ENCODE data around the gene SLC16A8.
"Not testable (repeated sequence)": the region's sequence is repeated elsewhere in the genome, so short reads cannot be mapped to it uniquely, and the experiment has no call there.

The SLC16A8 gene

DNA sequence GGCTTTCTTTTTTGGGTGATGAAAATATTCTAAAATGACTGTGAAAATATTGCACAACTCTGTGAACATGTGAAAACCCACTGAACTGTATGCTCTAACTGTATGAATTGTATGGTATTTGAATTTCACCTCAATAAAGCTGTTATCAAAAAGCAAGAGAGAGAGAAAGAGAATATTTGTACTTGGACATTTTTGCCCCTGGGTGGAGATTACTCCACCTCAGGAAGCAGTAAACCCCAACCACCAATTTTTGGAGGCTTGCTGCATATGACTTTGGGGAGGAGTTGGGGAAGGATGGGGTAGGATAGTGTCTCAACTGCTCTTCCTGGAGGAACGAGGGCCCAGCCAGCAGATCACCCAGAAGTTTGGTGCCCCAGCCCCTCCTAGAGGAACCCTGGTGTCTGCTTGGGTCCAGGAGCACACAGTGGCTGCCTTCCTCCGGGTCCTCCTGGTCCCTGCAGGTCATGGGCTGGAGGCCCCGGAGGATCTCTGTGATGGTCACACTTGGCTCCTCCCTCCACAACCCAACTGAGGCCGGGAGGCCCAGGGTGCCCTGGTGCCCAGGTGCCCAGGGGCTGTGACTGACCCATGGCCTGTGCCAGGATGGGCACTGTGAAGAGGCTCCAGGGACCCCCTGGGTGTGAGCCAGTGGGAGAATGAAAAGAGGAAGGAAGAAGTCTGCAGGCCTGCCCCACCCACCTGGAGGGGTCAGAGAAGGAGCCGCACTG lies 42.1 kb downstream of the SLC16A8 start:
- DNase-seq: no peak

DNA sequence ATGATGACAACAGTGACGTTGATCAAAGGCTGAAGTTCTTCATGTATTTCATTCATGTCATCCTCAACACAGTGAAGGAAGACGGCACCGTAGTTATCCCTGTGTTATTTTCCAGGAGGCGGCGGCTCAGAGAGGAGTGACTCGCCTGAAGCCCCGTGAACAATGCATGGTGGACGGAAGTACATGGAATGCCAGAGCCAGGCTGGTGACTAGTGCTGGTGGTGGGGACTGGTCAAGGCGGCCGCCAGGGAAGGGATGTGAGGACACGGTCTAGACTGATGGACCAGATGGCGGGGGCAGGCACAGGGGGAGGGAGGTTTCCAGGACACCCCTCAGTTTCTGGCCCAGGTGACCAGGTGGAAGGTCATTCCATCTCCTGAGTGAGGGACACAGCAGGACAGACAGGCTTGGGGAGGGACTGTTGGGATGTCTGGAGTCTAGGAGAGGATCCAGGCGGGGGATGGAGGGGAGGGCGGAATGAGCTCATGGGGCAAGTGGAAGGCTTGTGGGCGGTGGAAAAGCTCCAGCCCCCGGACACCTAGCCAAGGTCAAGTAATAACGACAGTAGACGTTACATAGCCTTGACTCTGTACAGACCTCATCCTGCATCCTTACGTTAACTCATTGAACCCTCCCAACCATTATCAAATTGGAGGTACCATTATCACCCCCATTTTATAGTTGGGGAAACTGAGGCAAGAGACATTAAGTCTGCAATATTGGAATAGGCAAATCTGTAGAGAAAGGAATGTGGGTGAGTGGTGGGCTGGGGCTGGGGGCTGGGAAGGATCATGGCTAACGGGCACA lies 42.8 kb downstream of the SLC16A8 start:
- DNase-seq: no peak

DNA sequence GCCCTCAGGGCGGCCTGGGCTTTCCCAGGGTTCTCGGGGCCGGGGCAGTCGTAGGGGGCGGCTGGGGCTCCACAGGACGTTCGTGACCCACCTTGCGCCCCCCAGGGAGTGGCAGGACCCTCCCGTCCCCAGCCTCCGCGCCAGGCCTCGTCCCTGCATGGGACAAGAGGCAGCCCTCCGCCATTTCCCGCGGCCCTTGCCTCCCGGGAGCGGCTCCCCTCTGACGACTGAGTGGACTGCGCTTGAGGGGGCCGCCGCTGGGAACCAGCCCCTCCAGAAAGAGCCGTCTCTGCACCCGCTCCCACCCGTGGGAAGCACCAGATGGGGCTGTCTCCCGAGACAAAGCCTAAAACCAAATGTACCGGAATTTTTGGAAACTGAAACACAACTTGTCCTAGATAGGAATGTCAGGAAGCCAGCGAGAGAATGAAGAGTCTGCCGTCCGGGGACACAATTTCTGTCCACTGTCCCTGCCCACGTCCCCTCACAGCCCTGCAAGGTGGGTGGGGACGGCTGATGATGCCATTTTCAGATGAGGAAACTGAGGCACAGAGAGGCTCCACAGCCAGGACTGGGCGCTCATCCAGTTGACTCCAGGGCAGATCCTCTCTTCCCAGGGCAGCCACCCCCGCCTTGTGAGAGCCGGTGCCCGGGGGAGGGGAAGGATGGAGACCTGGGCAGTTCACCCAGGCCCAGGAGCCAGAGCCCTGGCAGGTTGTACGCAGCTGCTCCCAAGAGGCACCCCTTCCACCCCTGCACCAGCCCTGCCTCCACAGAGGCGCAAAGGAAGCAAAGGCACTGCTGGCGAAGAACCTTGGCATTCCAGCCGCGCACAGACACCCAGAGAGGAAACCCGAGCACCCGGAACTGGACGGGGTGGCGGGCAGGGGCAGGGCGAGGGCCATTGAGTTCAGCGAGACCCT lies 44.8 kb downstream of the SLC16A8 start:
- DNase-seq: no peak

DNA sequence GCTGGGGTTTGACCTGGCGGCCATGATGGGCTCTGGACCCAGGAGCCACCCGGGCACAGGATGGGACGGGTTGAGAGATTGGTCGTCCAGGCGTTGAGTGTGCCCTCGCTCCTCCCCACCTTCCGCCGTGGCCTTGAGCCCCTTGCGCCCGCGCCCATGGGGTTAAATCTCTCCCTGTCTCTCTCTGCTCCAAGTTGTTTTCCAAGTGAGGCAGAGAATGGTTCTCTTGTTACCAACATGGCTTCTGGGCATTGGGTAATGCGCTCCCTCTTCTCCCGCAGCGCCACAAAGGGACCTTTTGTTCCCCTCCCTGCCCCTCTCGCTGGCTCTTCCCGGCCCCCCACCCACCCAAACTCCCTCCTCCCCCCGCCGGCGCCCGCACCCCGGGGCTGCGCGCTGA lies 45.6 kb downstream of the SLC16A8 start:
- no peak for DNase-seq

DNA sequence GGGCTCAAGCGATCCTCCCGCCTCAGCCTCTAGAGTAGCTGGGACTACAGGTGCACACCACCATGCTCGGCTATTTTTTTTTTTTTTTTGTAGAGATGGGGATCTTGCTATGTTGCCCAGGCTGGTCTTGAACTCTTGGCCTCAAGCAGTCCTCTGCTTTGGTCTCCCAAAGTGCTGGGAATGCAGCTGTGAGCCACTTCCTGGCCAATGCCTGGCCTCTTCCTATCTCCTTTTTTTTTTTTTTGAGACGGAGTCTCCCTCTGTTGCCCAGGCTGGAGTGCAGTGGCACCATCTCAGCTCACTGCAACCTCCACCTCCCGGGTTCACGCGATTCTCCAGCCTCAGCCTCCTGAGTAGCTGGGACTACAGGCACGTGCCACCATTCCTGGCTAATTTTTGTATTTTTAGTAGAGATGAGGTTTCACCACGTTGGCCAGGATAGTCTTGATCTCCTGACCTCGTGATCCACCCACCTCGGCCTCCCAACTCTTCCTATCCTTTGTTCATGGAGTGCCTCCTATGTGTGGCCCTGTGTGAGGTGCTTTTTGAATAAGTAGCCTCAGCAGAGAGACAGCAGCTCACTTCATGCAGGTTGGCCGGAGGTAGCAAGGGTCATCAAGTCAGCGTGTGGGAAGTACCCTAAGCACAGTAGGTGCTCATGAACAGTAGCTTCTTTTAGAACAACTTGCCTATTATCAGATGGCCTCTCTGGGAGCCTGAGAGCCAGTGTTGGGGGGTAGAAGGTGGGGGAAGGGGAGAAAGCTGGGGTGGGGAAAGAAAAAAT lies 46.4 kb downstream of the SLC16A8 start:
- DNase-seq: not testable (repeated sequence)

DNA sequence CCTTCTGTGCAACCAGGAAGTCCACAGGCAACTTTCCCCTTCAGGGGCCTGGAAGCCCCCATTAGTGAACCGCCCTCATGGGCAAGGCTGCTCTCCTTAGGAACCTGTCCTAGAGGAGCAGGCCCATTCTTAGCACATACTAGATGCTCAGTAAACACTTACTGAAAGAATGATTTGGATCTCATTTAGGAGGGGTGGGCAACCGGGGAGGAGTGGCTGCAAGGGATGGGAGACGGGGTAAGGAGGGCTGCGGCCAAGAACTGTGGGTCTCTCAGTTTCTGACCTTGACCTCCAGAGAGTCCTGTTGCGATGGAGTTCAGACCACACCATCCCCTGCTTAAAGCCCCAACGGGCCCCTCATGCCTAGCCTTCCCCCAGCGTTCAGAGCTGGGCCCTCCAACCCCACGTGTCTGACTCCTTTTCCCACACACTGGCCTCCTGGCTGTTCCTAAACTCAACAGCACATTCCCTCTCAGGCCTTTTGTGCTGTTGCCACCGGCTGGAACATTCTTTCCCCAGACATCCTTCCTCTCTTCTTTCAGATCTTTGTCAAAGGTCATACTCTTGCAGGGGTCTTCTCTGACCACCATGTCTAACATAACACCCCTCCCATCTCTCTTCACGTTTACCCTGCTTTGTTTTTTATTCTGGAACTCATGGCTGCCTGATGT lies 47.5 kb downstream of the SLC16A8 start:
- no peak for DNase-seq

DNA sequence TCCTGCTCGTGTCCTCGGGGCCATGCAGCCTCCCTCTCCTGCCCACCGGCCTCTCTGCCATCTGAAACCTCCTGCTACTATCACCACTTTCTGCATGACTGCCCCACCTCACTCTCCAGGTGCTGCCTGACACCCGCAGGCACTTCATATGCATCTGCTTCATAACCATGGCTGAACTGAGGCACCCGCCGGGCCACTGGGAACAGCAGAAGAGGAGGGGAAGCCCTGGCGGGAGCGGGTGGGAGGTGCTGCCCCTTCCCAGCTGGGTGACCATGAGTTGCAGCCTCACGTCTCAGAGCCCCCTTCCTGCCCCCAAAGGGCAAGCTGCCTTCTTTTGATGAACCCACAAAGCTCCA lies 48.5 kb downstream of the SLC16A8 start:
- DNase-seq: no peak

DNA sequence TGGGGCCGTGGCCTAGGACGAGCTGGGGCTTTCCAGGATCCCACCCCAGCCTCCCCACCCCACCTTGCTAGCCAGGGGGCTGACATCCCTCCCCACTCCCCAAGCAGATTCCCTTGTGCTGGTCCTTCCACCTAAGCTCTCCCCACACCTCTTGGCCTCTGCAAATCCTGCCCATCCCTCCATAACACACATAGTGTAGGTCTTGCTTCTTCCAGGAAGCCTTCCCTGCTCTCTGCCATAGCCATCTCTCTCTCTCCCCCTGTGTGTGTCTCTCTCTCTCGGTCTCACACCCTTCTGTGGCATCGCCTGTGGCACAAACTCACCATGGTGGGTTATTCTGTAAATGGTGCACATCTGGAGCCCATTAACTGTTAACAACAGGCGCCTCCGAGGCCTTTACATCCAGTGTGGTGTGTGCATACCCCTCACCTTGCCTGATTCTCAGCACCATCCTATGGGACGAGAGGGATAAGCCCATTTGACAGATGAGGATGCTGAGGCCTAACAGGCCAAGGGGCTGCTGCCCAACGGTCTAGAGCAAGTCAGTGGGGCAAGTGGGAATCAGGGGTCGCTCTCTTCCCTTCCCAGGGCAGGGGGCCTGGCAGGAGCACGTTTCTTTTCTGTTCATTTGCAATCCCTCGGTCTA lies 49.0 kb downstream of the SLC16A8 start:
- no peak for DNase-seq

DNA sequence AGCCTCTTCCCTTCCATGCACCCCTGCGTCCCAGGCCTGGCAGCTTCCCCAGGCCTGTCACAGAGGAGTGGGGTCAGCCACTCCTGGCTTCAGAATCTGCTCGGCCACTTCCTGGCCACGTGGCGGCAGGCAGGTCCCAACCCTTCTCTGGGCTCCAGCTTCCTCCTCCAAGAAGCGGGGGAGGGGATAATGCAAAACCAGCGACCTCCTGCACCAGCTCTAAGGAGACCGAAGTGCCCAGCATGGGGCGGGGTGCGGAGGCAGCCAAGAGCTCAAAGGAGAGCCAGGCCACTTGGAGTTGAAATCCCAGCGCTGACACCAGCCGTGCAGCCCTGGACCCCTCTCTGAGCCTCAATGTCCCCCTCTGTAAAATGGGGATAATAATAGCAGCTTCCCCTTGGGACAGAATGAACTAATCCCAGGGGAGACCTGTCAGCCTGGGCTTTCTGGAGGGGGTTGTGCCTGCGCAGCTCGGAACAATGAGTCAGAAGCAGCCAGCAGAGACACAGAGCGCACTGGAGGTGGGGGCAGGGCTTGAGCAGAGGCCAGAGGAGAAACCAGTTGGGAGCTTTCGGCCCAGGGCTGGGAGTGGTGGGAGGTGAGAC lies 49.6 kb downstream of the SLC16A8 start:
- DNase-seq: no peak

DNA sequence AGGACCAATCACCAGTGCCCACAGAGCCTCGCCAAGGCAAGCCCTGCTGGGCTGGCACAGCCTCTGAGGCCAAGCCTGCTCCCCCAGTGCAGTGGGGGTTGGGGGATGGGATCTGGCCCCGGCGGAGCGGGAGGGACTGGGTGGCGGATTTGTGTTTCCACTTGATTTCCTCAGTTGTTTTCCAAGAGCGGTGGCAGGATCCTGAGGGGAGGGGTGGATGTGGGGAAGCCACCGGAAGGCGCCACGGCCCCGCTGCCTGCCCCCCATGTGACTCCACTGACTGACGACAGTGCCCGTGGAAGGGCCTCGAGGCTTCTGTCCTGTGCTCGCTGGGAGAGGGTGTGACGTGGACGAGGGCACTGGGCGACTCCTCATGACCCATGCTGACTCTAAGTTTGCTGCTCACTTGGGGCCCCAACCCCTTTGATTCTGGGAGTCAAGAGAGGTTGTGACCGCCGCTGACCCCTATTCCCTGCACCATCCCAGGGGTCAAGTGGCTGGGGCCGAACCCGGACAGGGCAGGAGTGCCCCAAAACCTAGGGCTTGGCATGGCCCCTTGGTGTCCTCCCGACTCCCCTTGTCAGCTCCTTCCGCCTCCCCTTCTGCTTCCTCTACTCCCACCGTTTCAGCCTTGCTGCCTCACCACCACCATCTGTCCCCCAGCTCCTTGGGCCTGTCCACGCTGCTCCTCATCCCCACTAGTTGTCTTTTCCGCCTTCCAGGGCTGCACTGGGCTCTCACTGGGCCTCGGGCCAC lies 50.3 kb downstream of the SLC16A8 start:
- no peak for DNase-seq

DNA sequence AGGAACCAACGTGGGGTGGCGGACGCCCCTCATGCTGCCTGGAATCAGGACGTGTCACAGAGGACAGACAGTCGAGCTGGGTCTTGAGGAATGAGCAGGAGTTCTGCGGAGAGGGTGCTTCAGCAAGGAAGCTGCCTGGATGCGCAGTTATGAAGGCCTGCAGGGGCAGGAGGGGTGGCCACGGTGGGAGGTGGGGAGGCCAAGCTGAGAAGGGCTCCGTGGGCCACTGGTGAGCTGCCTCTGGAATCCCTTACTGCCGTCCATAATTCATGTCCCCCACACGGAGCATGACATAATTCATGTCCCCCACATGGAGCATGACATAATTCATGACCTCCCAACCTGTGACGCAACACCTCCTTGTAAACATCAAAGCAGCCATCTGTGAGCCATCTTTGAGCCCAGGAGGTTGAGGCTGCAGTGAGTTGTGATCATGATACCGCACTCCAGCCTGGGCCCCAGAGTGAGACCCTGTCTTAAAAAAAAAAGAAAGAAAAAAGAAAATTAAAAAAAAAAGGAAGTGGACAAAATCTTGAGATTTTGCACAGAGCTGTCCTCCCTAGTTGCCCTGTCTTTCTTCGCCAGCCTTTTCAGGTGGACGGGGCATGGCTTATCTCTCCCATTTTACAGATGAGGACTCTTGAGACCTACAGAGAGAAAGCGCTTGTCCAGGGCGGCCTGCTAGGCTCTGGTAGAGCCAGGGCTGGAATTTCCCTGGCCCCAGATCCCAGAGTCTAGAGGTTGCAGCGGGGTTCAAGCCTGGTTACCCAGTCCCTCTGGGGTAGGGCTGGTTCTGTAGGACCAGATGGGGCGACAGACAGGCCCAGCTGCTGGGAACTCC lies 51.1 kb downstream of the SLC16A8 start:
- no peak for DNase-seq

DNA sequence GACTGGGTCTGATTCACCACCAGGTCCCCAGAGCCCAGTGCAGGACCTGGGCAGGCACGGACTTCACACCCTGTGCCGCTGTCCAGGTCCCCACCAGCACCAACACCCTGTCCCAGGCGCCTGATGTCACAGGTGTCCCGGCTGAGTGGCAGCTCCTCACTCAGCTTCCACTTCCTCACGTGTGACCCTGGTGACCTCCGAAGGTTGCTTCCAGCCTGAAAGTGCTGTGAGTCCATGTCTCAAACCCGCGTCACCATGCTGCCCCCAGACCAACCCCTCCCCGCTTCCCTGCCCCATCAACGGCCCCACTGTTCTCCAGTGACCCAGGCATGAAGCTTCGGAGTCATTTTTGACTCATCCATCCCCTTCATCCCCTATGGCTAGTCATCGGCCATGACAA lies 52.5 kb downstream of the SLC16A8 start:
- DNase-seq: no peak

DNA sequence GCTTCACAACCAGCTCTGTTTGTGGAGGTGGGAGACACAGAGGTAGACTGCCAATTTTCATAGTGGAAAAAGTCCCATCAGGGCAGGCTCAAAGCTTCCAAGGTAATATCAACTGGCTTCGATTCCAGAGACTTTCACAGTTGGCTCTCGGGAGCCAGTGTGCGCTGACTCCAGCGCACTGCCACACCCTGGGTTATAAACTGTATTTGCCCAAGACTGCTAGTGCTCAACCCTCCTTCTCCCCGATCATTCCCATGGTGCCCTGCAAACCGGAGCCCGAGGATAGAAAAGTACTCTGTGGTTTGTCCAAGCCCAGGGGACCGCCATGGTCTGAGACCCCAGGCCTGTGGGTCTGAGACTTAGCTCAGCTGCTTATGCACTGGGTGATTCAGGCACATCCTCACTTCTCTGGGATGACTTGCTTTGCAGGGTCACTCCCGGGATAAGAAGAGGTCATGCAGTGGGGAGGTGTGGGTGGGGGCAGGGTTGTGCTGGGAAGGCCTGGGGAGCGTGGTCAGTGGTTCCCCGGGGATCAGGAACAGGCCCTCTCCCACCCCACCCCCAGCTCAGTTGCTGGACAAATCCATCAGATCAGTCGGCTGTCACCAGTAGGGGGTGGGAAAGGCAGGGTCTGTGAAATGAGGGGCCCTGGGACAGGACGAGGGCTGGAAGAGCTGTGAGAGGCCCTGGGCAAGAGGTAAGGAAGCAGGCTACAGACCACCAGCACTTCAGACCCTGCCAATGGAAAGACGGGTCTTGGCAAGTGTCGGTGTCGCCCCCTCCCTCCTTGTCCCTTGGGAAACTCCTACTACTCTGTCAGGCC lies 53.5 kb downstream of the SLC16A8 start:
- DNase-seq: no peak

DNA sequence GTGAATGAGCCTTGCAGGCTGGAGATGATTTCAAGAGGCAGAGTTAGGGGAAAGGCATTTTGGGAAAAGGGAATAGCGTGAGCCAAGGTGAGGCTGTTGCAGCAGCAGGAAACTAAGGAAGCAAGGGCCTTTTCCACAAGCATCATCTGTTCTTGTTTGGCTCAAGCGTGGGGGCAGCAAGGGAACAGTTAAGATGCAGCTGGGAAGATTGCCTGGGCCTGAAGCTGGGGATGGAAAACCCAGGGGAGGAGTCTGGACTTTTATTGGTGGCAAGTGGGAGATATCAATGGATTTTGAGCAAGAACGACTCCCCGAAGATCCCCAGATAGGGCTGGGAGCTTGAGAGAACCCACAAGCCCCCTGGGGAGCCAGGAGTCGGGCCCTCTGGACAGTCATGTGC lies 54.1 kb downstream of the SLC16A8 start:
- no peak for DNase-seq

DNA sequence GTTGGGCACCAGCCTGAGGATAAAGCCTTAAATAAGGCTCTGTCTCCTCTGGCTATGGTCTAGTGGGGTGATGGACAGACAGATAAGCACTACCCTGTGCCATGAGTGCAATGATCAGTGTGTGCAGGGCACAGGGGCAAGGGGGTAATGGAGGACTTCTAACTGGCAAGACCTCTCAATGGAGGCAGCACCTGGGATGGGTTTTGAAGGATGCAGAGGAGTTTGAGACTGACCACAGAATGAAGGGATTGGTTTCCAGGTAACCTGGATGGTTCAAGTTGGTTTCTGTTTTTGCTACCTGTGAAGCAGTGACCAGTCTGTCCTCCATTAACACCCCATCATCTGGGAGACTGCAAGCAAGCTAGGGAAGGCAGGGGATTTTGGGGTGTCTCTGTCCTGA lies 54.6 kb downstream of the SLC16A8 start:
- DNase-seq: no peak

DNA sequence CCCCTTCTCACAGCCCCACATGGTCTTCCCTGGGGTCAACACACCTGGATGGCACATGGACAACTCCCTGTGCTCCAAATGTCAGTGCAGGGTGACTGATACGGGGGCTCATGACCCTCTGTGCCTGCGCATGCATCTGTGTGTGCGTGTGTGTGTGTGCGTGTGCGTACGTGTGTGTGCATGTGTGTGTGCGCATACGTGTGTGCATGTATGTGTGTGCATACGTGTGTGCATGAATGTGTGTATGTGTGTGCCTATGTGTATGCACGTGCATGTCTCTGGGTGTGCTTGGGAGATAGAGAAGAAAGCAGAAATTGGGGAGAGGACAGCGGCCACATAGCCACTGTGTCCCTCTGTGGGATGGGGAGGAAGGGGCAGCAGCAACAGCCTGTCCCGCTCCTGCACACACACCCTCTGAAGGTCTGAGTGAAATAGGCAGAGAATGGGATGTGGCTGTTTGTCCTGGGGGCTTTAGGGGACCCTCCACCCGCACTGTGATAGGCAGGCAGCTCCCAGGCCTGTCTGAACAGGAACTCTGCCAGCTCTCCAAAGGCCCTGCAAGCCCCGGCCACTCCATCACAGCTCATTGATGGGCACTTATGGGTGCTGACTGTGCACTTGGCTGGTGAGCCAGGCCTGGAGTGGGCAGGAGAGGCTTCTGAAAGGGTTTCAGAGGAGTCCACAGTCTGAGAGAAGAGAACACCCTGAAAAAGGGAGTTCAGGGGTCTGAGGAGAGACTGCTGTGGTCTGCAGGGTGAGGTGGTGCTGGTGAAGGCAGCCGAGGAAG lies 55.4 kb downstream of the SLC16A8 start:
- DNase-seq: no peak
